Germinal center (tissue), 1 donor: ENCODE data around the gene GLRB.
"Not testable (repeated sequence)": the region's sequence is repeated elsewhere in the genome, so short reads cannot be mapped to it uniquely, and the experiment has no call there.

Experiments
- DNase-seq: peaks from one replicate; pipeline ENCODE4 v3.0.0; 2012; ENCODE audit warnings: mixed read lengths, low spot score

Gene GLRB

GRCh38 chr4:157075811-157076577 is at the start of gene GLRB:
Gene GLRB, plus strand, starts transcription at chr4:157076150. Its CDS starts 1,875 bp downstream, at chr4:157078025.
- DNase-seq, result no peak

DNA sequence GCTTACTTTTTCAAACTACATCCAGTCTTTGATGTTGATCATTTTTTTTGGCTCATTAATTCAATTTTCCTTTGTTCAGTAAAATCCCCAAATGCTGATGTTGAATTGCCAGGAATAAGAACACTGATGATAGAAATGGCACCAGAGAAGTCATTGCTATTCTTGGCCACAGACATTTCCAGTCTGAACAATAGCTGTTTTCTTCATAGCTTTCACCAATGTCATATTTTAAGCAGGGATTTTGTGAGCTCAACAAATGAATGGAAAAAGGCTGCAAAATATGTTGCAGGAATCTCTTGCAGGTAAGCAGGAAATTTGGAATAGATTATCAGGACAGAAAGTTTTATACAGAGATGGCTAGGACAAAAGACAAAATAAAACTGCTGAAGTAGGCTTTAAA is 40.5 kb upstream of the GLRB start:
- no peak for DNase-seq

DNA sequence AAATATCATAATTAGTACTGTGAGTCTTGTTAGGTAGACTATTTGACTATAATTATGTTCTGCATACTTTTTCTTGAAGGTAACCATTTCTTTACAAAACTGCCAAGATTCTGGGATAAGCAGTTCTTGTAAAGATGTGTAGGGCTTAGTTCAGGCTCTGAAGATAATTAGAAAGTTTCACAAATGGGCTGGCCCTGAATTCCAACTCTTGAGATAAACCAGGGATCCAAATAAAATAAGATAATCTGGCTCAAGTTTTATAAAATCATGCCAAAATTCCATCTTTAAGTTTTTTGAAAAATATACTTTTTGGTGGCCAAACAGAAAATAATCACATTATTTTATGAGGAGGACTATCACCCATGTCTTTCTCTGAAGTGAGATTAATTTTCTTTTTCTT is 35.5 kb upstream of the GLRB start:
- no peak for DNase-seq

DNA sequence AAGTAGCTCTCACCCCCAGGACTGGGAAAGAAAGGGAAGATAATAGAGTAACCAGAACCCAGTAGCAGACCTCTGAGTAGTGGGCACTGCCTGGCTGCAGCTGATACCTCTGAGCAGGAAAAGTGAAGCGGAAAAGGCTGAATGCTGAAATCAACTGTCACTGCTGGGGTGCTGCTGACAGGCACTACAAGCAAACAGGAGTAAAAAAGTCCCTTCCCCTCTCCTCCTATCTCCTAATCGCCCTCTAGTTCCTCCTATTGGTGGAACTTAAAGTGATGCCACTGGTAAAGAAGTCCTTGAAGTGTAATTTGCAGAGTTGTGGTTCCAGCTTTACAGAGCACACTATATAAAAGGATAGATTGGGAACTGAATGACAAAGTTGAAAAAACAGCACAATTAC is 32.8 kb upstream of the GLRB start:
- DNase-seq, result no peak

GRCh38 chr4:157045507-157046127 is 30.3 kb upstream of the GLRB start:
- no peak for DNase-seq

DNA sequence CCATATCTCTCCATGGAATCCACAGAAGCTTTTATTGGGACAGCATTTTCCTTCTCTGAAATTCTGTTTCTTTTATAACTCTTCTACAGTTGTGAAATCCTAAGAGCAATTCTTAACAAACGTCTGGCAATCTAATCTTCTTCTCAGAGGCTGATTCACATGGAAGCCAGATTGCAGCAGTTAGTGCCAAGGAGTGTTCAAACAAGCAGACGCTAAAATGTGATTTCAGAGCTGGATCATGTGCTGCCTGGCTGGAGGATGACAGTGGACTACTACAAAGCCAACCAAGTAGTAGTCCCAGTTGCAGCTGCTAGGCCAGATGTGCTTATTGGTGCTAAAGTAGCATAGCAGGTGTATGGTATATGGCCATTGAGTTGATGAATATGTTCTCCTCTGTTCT is 27.7 kb upstream of the GLRB start:
- no peak for DNase-seq

- no peak for DNase-seq
Measured at GRCh38 chr4:157050561-157050960, 25.4 kb upstream of the GLRB start.

DNA sequence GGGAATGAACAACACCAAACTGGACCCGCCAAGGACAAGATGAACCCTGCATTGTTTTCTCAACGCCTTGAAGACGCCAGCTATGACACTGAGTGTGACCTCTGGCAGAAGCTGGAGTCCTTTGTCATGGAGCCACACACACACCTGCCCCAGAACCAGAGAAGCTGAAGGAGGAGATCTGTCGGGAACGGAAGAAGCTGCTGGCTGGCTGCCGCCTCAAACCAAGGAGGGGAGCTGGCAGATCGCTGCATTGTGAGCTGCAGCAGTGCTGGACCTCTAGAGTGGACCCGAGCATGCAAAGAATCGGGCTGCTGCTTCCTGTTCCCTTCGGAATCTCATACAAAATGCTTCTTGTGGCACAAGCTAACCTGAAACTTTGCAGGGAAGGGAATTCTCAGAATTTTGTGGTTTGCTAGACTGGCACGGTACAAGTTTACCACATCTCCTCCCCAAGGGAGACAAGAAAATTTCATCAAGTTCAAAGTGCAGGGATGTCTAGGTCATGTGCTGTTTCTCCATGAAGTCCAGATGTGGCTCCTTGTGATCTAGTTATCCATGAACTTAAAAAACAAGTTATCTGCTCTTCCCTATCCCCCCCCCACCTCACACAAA is 23.4 kb upstream of the GLRB start:
- DNase-seq, result no peak

DNA sequence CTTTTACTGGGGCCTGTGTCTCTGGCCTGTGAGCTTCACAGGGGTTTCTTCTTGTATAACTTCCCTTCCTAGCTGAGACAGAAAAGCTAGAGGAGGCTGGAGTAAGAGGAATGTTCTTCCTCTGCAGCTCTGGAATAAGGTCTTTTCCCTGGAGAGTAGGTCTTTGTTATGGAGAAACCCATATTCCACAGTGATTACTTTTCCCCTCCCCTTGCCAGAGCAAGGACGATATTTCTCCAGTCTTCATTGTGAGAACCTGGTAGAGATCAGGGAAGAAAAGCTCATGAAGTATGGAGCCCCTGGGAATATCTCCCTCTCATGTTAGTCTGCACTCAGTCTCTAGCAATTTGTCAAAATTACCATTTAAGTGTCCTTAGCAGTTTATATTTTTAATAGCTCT is 18.7 kb upstream of the GLRB start:
- DNase-seq, result no peak

GRCh38 chr4:157058899-157059298 is 17.1 kb upstream of the GLRB start:
- DNase-seq, result not testable (repeated sequence)

GRCh38 chr4:157072002-157072401 is 3.9 kb upstream of the GLRB start:
- no peak for DNase-seq

DNA sequence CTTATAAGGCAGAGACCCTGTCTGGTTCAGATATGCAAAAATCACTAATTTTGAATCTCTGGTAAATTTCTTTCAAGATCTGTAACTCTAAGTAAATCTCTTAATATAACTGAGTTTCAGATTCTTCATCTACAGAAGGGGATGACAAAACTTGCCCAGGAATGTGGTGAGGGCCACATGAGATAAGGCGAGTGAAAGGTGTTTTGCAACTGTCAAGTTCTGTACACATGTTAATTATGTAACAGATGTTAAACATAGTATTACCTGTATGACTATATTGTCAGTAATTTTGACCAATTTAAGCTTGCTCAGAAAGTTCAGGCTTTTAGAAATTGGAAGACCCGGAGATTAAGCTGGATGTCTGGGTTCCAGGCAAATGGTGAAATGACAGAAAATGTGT is 549 bp upstream of the GLRB start:
- no peak for DNase-seq

DNA sequence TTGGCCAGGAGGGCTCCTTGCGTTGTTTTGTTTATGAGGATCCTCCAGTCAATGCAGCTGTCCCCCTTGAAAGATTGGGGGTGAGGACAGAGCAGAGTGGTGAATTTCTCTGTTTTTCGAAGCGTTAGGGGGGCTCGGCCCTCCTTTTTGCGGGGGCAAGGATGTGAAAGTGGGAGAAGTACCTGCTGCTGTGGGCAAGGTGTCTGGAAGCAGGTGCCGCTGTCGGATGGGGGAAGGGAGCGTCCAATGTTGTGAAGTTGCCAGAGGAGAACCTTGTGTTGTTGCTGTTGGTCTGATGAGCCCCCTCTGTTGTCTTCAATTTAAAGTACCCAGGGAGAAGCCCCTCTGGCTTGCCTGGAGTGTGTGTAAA is 613 bp downstream of the GLRB start:
- no peak for DNase-seq

DNA sequence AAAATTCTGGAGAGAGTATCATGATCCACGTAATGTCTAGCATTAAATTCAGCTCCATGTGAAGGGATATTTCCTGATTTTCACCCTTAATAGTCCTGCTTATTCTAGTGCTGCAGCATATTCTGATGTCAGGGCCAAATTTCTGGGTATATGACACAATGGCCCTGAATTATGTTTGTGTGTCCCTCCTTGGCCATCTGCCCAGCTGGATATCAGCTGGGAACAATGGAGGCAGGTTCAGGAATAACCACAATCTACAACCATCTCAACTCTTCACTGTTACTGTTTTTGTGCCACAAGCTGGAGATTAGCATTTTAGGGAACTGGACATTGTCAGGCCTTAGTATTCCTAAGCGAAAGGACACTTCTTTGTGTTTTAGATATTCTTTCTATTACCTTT is 3.5 kb downstream of the GLRB start:
- no peak for DNase-seq

DNA sequence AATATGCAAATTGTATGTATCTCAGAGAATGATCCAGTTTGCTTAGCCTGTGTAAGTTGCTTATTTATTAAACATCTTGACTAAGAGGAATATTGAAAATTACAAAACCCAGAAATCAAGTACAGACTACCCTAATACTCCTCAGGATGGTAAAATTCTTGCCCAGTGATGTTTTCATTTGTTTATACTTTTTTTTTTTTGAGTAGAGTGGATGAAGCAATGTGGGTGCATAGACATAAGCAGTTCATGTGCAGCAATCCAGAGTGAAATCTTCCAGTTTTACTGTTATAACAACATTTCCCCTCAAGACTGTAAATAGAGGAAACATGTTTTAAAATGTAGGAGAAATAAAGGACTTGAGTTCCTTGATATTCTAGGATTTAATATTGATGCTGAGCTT is 4.7 kb downstream of the GLRB start:
- no peak for DNase-seq

GRCh38 chr4:157095716-157096115 is 19.8 kb downstream of the GLRB start:
- no peak for DNase-seq

GRCh38 chr4:157096439-157096838 is 20.5 kb downstream of the GLRB start:
- no peak for DNase-seq

DNA sequence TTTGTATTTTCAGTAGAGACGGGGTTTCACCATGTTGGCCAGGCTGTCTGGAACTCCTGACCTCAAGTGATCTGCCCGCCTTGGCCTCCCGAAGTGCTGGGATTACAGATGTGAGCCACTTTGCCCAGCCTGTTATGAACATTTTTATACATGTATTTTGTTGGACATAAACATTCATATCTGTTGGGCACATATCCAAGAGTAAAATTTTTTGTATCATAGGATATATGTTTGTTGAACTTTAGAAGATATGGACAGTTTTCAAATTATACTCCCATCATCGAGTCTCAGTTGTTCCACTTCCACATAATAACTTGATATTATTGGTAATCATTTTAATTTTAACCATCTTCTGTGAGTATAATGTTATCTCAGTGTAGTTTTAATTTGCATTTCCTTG is 23.6 kb downstream of the GLRB start:
- DNase-seq, result no peak

- no peak for DNase-seq
Measured at GRCh38 chr4:157104541-157104940, 28.6 kb downstream of the GLRB start.

- DNase-seq, result no peak
Measured at GRCh38 chr4:157114671-157115070, 38.7 kb downstream of the GLRB start.

DNA sequence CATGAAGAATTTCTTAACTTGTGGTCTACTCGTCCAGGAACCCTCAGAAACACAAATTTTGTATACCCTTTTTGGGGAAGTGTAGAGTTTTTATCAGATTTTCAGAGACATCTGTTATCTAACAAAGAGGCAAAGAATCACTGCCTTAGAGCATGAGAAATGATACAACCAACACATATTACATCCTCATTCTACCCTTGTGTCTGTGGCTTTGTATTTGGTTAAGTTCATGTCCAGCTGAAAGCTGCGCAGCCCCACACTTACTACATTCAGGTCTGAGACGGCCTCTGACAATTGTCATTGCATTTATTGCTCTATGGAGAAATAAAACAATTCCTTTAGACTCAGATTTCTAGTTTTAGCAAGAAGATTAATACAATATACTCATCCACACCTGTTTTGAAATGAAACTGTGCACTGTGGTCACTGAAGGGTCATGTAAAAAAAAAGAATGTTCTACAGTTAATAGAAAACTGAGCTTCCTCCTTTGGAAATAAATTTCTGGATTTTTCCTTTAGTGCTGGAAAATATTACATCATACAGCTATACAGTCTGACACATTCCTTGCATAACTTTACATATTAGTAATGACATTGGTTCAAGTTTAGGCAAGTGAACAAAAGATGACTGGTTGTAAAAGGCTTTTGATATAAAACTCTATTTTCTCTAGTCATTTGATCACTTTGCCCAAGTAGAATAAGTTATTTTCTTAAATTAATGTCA is 39.8 kb downstream of the GLRB start:
- no peak for DNase-seq

DNA sequence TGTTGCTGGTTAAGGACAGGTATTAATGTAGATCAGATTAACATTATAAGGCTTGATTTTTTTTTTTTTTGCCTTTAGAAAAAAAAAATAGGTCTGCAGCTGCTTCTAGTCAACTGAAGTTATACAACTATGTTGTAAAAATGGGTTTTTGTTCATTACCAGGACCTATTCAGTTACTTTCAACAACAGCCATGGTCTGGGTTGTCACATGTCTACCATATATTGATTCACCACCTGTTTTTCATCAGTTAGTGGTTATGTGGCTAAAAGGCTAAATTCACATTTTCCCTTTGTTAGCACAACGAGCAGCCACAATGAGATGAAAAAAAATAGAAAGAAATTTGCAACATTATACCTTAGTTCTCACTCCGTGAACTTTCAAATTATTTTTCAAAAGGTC is 45.5 kb downstream of the GLRB start:
- no peak for DNase-seq

- no peak for DNase-seq
Measured at GRCh38 chr4:157127571-157127970, 51.6 kb downstream of the GLRB start.
